HG03558 (cell line): ENCODE measurements around the gene RYR1.
"Not testable (repeated sequence)": the region's sequence is repeated elsewhere in the genome, so short reads cannot be mapped to it uniquely, and the experiment has no call there.

ENCODE experiments used
- ATAC-seq: cut with Tn5 transposase; IDR thresholded peaks from one replicate; pipeline ENCODE4 v1.9.1; 2021; ENCODE audit warnings: moderate number of reproducible peaks; ENCODE audit not compliant: unreplicated experiment; ENCODE audit errors: extremely low read depth

Gene RYR1

DNA sequence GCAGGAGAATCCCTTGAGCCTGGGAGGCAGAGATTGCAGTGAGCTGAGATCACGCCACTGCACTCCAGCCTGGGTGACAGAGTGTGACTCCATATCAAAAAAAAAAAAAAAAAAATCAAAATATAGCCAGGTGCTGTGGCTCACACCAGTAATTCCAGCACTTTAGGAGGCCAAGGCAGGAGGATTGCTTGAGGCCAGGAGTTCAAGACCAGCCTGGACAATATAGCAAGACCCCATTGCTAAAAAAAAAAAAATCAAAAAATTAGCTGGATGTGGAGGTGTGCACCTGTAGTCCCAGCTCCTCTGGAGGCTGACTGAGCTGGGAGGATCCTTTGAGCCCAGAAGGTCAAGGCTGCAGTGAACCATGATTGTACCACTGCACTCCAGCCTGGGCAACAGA lies 119.7 kb downstream of the RYR1 start:
- ATAC-seq: not testable (repeated sequence)

DNA sequence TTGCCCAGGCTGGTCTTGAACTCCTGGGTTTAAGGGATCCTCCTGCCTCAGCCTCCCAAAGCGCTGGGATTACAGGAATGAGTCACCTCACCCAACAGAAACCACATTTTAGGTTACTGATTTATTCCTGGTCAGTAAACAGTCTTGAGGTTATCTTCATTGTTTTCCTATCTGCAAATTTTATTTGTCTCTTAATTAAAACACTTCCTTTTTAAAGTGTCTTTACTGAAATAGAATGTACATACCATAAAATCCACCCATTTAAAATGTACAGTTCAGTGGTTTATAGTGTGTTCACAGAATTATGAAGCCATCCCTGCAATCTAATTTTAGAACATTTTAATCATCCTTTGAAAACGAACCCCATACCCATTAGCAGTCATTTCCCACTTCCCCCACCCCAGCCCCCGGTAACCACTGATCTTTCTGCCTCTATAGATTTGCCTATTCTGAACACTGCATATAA lies 121.2 kb downstream of the RYR1 start:
- ATAC-seq: no peak

- no peak for ATAC-seq
Measured at GRCh38 chr19:38555200-38555599, 121.7 kb downstream of the RYR1 start.

- ATAC-seq: no peak
Measured at GRCh38 chr19:38556521-38557174, 123.2 kb downstream of the RYR1 start.

GRCh38 chr19:38557205-38557799 lies 123.8 kb downstream of the RYR1 start:
- no peak for ATAC-seq

- not testable (repeated sequence) for ATAC-seq
Measured at GRCh38 chr19:38558933-38559332, 125.4 kb downstream of the RYR1 start.

DNA sequence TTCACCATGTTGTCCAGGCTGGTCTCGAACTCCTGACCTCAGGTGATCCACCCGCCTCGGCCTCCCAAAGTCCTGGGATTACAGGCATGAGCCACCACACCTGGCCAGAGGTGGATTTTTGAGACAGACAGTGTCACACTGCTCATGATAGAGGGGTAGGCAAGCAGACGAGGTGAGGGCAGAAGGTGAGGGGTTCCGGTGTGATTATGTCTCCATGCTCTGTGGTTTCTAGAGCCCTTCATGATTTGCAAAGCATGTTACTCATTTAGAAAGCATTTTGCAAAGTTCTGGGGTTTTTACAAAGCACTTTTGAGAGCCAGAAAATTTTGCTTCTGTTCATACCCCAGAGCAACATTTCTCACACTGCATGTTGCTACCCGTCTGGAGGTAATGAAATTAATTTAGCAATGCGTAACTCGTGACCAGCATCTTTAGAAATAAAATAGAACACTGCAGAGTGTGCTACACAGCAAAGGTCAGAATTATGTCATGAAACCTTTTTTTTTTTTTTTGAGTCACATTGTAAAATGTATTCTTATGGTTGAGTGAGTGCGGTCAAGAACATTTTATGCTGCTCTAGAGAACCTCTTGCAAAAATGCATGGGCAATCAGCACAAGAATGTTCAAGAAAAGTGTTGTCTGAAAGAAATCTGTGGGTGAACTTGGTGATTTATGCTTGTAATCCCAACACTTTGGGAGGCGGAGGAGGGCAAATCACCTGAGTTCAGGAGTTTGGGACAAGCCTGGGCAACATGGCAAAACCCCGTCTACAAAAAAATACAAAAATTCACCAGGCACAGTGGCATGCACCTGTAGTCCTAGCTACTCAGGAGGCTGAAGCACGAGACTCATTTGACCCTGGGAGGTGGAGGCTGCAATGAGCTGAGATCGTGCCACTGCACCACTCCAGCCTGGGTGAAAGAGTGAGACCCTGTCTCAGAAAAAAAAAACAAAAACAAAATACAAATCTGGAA lies 126.2 kb downstream of the RYR1 start:
- peak; percentile 41 for ATAC-seq

- no peak for ATAC-seq
Measured at GRCh38 chr19:38561053-38561606, 127.6 kb downstream of the RYR1 start.

- no peak for ATAC-seq
Measured at GRCh38 chr19:38561658-38562057, 128.2 kb downstream of the RYR1 start.

DNA sequence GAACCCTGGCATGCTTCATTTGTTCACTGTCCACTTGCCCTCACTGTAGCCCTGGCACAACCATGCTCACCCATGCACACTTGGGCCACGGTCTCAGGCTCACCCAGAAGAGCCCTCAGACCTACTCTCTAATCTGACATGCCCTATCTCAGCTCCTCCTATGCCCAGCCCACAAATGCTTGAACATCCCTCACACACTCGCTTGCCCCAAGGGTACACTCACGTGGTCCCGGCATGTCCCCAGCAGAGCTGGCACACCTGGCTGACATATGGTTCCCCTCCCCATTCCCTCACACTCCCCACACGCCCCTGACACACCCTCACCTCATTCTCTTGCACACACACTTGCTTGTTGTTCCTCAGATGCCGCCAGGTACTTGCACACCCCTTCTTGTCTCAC lies 128.6 kb downstream of the RYR1 start:
- ATAC-seq: no peak

- no peak for ATAC-seq
Measured at GRCh38 chr19:38563475-38563874, 130.0 kb downstream of the RYR1 start.

- ATAC-seq: no peak
Measured at GRCh38 chr19:38564981-38565690, 131.6 kb downstream of the RYR1 start.

DNA sequence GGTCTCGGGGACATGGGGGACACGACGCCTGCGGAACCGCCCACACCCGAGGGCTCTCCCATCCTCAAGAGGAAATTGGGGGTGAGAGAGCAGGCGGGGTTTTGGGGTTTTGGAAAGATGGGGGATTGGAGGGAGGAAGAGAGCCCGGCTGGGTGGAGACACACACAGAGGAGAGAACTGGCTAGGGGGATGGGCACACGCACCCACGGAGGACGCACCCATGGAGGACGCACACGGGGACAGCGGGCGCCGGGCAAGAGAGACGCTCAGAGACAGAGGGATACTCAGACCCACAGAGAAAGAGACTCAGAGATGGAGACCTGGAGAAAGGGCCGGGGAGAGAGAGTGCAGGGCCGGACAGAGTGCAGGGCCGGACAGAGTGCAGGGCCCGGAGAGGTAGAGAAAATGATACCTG lies 132.2 kb downstream of the RYR1 start:
- ATAC-seq: no peak

- ATAC-seq: no peak
Measured at GRCh38 chr19:38569368-38569983, 136.0 kb downstream of the RYR1 start.

GRCh38 chr19:38571682-38572081 lies 138.2 kb downstream of the RYR1 start:
- ATAC-seq: no peak

GRCh38 chr19:38577826-38578225 lies 144.3 kb downstream of the RYR1 start:
- ATAC-seq: no peak

- not testable (repeated sequence) for ATAC-seq
Measured at GRCh38 chr19:38579304-38579703, 145.8 kb downstream of the RYR1 start.

DNA sequence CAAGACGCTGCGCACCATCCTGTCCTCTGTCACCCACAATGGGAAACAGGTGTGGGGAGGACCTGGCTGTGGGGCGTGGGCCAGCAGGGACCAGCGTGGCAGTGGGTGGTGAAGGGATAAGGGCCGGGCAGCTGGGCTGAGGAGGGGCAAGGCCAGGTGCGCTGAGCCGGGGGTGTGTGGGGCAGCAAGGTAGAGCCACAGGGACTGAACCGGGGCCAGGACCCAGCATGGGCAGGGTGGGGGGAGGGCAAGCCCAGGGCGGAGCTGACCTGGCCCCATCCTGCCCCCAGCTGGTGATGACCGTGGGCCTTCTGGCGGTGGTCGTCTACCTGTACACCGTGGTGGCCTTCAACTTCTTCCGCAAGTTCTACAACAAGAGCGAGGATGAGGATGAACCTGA lies 146.6 kb downstream of the RYR1 start:
- ATAC-seq: no peak

DNA sequence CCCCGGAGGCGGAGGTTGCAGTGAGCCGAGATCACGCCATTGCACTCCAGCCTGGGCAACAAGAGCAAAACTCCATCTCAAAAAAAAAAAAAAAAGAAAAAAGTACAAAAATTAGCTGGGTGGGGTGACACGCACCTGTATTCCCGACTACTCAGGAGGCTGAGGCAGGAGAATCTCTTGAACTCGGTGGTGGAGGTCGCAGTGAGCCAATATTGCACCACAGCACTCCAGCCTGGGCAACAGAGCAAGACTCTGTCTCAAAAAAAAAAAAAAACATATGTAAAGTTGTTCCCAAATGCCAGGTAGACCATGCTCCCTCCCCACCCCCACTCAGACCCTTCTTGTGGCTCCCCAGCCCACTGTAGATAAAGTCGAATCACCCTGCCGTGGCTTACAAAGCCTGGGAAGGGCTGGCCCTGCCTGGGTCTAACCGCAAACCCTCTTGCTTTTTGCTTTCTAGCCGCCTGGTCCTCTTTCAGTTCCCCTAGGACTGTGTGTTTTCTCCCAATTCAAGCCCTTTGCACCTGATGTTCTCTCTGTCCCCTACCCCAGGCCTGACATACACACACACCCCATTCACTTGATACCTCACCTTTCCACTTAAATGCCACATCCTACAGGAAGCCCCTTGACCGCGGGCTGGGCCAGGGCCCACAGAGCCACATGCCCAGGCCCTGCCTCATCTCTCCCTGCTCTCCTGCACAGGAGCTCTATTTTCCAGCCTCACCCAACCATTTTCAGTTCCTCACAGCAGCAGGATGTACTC lies 149.9 kb downstream of the RYR1 start:
- peak; percentile 62 for ATAC-seq
